Activated T-helper 1 cell treated with anti-CD3 and anti-CD28 coated beads, Interleukin-12 subunit alpha, Interleukin-12 subunit beta, Interleukin-2, Interleukin-4 antibody, amounts not matched to agents 30 ng/mL and 10 ng/mL and 1 ng/mL, durations not matched to agents 14 hours and 24 hours and 36 hours (primary cell): Measurements from ENCODE around the gene PCNX2. TPM values are rescaled to one million over a fixed set of nuclear protein-coding genes. Genes with fewer than 3 reads are reported as not detected.

Experiments
- DNase-seq: peaks from one replicate; pipeline ENCODE4 v3.0.0; 2021; ENCODE audit warnings: low spot score
- H3K27ac Mint-ChIP-seq: one replicate; pipeline ENCODE4 v1.8.0; 2021; ENCODE audit warnings: mild to moderate bottlenecking, mixed read lengths
- H3K27me3 Mint-ChIP-seq: one replicate; pipeline ENCODE4 v1.8.0; 2022; ENCODE audit warnings: mild to moderate bottlenecking, moderate library complexity, mixed read lengths; ENCODE audit not compliant: insufficient read depth
- H3K36me3 Mint-ChIP-seq: one replicate; pipeline ENCODE4 v1.8.0; 2021; ENCODE audit warnings: low read depth, mixed read lengths
- H3K4me1 Mint-ChIP-seq: one replicate; pipeline ENCODE4 v1.8.0; 2021; ENCODE audit warnings: low read depth, mixed read lengths
- H3K4me3 Mint-ChIP-seq: one replicate; pipeline ENCODE4 v1.8.0; 2021; ENCODE audit warnings: mild to moderate bottlenecking, moderate library complexity, mixed read lengths
- H3K9me3 Mint-ChIP-seq: one replicate; pipeline ENCODE4 v1.8.0; 2021; ENCODE audit warnings: mixed read lengths
- intact Hi-C: fragments of 100-400 bp; cut with micrococcal nuclease; formaldehyde crosslinking; loops from one replicate; pipeline ENCODE4 v1.15.1; 2024
- total RNA-seq: library from RNA; stranded (reverse); gene quantifications from 2 replicates; pipeline ENCODE4 v1.2.3, GENCODE V29; 2022

The PCNX2 gene
- total RNA-seq, 1 donor from 2014 or later = 33.7 TPM

- Mint-ChIP-seq H3K4me3 (no peak overlapping the region), H3K27me3 (no peaks in the 10 kb centered on the region), H3K9me3 (no peaks in the 10 kb centered on the region), H3K27ac (no peak overlapping the region), H3K36me3 (peaks cover 19% of the 10 kb centered on the region), H3K4me1 (peaks cover 10% of the 10 kb centered on the region)
- intact Hi-C loops = no loop called here
- DNase-seq = no peak
Measured at GRCh38 chr1:233230011-233230410, 65.5 kb downstream of the PCNX2 start.

- no peaks in the 10 kb centered on the region for H3K9me3 Mint-ChIP-seq
- H3K4me1 Mint-ChIP-seq = peaks cover 10% of the 10 kb centered on the region
- no peak overlapping the region for H3K4me3 Mint-ChIP-seq
- H3K36me3 Mint-ChIP-seq = peaks cover 19% of the 10 kb centered on the region
- no peaks in the 10 kb centered on the region for H3K27me3 Mint-ChIP-seq
- intact Hi-C loops = no loop called here
- DNase-seq = no peak
- H3K27ac Mint-ChIP-seq = no peak overlapping the region
Measured at GRCh38 chr1:233229288-233229687, 66.2 kb downstream of the PCNX2 start.

GRCh38 chr1:233227930-233228465 is 67.5 kb downstream of the PCNX2 start:
- H3K4me3 Mint-ChIP-seq = no peak overlapping the region
- no peaks in the 10 kb centered on the region for H3K9me3 Mint-ChIP-seq
- H3K4me1 Mint-ChIP-seq = peaks cover 10% of the 10 kb centered on the region
- peaks cover 19% of the 10 kb centered on the region for H3K36me3 Mint-ChIP-seq
- intact Hi-C loops = no loop called here
- DNase-seq = no peak
- no peak overlapping the region for H3K27ac Mint-ChIP-seq
- no peaks in the 10 kb centered on the region for H3K27me3 Mint-ChIP-seq

- Mint-ChIP-seq H3K4me3 (no peak overlapping the region), H3K27me3 (no peaks in the 10 kb centered on the region), H3K4me1 (peaks cover 17% of the 10 kb centered on the region), H3K27ac (no peak overlapping the region), H3K9me3 (no peaks in the 10 kb centered on the region), H3K36me3 (peaks cover 20% of the 10 kb centered on the region)
- intact Hi-C loops = no loop called here
- no peak for DNase-seq
Measured at GRCh38 chr1:233224311-233224710, 71.2 kb downstream of the PCNX2 start.

- H3K9me3 Mint-ChIP-seq = no peaks in the 10 kb centered on the region
- no peak overlapping the region for H3K4me3 Mint-ChIP-seq
- intact Hi-C loops = no loop called here
- H3K4me1 Mint-ChIP-seq = peaks cover 9% of the 10 kb centered on the region
- no peak overlapping the region for H3K27ac Mint-ChIP-seq
- H3K27me3 Mint-ChIP-seq = no peaks in the 10 kb centered on the region
- peaks cover 23% of the 10 kb centered on the region for H3K36me3 Mint-ChIP-seq
- no peak for DNase-seq
Measured at GRCh38 chr1:233217832-233218231, 77.7 kb downstream of the PCNX2 start.

- no peaks in the 10 kb centered on the region for H3K9me3 Mint-ChIP-seq
- peaks cover 29% of the 10 kb centered on the region for H3K36me3 Mint-ChIP-seq
- intact Hi-C loops = no loop called here
- H3K4me3 Mint-ChIP-seq = no peak overlapping the region
- no peak overlapping the region for H3K27ac Mint-ChIP-seq
- H3K27me3 Mint-ChIP-seq = no peaks in the 10 kb centered on the region
- DNase-seq = no peak
- H3K4me1 Mint-ChIP-seq = peaks cover 9% of the 10 kb centered on the region
Measured at GRCh38 chr1:233216009-233216408, 79.5 kb downstream of the PCNX2 start.

- no peaks in the 10 kb centered on the region for H3K9me3 Mint-ChIP-seq
- H3K4me3 Mint-ChIP-seq = no peak overlapping the region
- H3K4me1 Mint-ChIP-seq = peaks cover 9% of the 10 kb centered on the region
- H3K36me3 Mint-ChIP-seq = peaks cover 25% of the 10 kb centered on the region
- no peak overlapping the region for H3K27ac Mint-ChIP-seq
- DNase-seq = no peak
- intact Hi-C loops = no loop called here
- no peaks in the 10 kb centered on the region for H3K27me3 Mint-ChIP-seq
Measured at GRCh38 chr1:233215135-233215760, 80.3 kb downstream of the PCNX2 start.

GRCh38 chr1:233211595-233211994 is 83.9 kb downstream of the PCNX2 start:
- no peak for DNase-seq
- no peaks in the 10 kb centered on the region for H3K9me3 Mint-ChIP-seq
- no peak overlapping the region for H3K4me3 Mint-ChIP-seq
- peaks cover 17% of the 10 kb centered on the region for H3K36me3 Mint-ChIP-seq
- intact Hi-C loops = no loop called here
- no peaks in the 10 kb centered on the region for H3K27me3 Mint-ChIP-seq
- no peaks in the 10 kb centered on the region for H3K4me1 Mint-ChIP-seq
- H3K27ac Mint-ChIP-seq = no peak overlapping the region

- Mint-ChIP-seq H3K4me1 (no peaks in the 10 kb centered on the region), H3K27ac (no peak overlapping the region), H3K9me3 (no peaks in the 10 kb centered on the region), H3K36me3 (peaks cover 20% of the 10 kb centered on the region), H3K27me3 (no peaks in the 10 kb centered on the region), H3K4me3 (no peak overlapping the region)
- intact Hi-C loops = no loop called here
- DNase-seq = no peak
Measured at GRCh38 chr1:233211106-233211505, 84.4 kb downstream of the PCNX2 start.

GRCh38 chr1:233209481-233209880 is 86.0 kb downstream of the PCNX2 start:
- no peak overlapping the region for H3K27ac Mint-ChIP-seq
- H3K36me3 Mint-ChIP-seq = peaks cover 25% of the 10 kb centered on the region
- no peaks in the 10 kb centered on the region for H3K9me3 Mint-ChIP-seq
- H3K4me3 Mint-ChIP-seq = no peak overlapping the region
- DNase-seq = no peak
- H3K27me3 Mint-ChIP-seq = no peaks in the 10 kb centered on the region
- H3K4me1 Mint-ChIP-seq = no peaks in the 10 kb centered on the region
- intact Hi-C loops = no loop called here

- Mint-ChIP-seq H3K9me3 (no peaks in the 10 kb centered on the region), H3K4me1 (no peaks in the 10 kb centered on the region), H3K4me3 (no peak overlapping the region), H3K36me3 (peaks cover 25% of the 10 kb centered on the region), H3K27me3 (no peaks in the 10 kb centered on the region), H3K27ac (no peak overlapping the region)
- no peak for DNase-seq
- intact Hi-C loops = no loop called here
Measured at GRCh38 chr1:233208687-233209086, 86.8 kb downstream of the PCNX2 start.

- H3K27me3 Mint-ChIP-seq = no peaks in the 10 kb centered on the region
- no peak for DNase-seq
- H3K4me1 Mint-ChIP-seq = no peaks in the 10 kb centered on the region
- H3K4me3 Mint-ChIP-seq = no peak overlapping the region
- no peak overlapping the region for H3K27ac Mint-ChIP-seq
- peaks cover 62% of the 10 kb centered on the region for H3K36me3 Mint-ChIP-seq
- H3K9me3 Mint-ChIP-seq = peaks cover 22% of the 10 kb centered on the region
- intact Hi-C loops = no loop called here
Measured at GRCh38 chr1:233197940-233198339, 97.6 kb downstream of the PCNX2 start.

- H3K36me3 Mint-ChIP-seq = peaks cover 57% of the 10 kb centered on the region
- DNase-seq = no peak
- peaks cover 22% of the 10 kb centered on the region for H3K9me3 Mint-ChIP-seq
- H3K4me1 Mint-ChIP-seq = no peaks in the 10 kb centered on the region
- no peaks in the 10 kb centered on the region for H3K27me3 Mint-ChIP-seq
- intact Hi-C loops = no loop called here
- H3K27ac Mint-ChIP-seq = no peak overlapping the region
- H3K4me3 Mint-ChIP-seq = no peak overlapping the region
Measured at GRCh38 chr1:233193741-233194140, 101.8 kb downstream of the PCNX2 start.

- no peaks in the 10 kb centered on the region for H3K4me1 Mint-ChIP-seq
- no peaks in the 10 kb centered on the region for H3K27me3 Mint-ChIP-seq
- peaks cover 16% of the 10 kb centered on the region for H3K9me3 Mint-ChIP-seq
- intact Hi-C loops = no loop called here
- H3K27ac Mint-ChIP-seq = no peak overlapping the region
- peaks cover 43% of the 10 kb centered on the region for H3K36me3 Mint-ChIP-seq
- no peak for DNase-seq
- H3K4me3 Mint-ChIP-seq = no peak overlapping the region
Measured at GRCh38 chr1:233190987-233191386, 104.5 kb downstream of the PCNX2 start.
